Stimulated activated naive CD8-positive, alpha-beta T cell treated with anti-CD3 and anti-CD28 coated beads, Interleukin-15, Interleukin-2, amounts not matched to agents 100 U/mL and 50 U/mL, for 24 hours (primary cell): ENCODE data around the gene TMCC2.
"Not testable (repeated sequence)": the region's sequence is repeated elsewhere in the genome, so short reads cannot be mapped to it uniquely, and the experiment has no call there.

Source experiments
- ATAC-seq: fragments of 150-1000 bp; cut with Tn5 transposase; one replicate; pipeline ENCODE4 v1.10.0; 2021
- DNase-seq: peaks from one replicate; pipeline ENCODE4 v3.0.0; 2021

TMCC2 gene

DNA sequence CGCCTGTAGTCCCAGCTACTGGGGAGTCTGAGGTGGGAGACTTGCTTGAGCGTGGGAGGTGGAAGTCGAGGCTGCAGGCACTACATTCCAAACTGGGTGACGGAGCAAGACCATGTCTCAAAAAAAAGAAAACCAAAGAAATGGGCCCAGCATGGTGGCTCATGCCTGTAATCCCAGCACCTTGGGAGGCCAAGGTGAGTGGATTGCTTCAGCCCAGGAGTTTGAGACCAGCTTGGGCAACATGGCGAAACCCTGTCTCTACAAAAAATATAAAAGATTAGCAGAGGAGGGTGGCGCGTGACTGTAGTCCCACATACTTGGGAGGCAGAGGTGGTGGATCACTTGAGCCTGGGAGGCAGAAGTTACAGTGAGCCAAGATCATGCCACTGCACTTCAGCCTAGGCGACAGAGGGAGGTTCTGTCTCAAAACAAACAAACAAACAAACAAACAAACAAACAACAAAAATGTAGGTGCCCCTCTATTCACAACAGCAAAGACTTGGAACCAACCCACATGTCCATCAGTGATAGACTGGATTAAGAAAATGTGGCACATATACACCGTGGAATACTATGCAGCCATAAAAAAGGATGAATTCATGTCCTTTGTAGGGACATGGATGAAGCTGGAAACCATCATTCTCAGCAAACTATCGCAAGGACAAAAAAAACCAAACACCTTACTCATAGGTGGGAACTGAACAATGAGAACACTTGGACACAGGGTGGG is 53.1 kb downstream of the TMCC2 start:
- ATAC-seq, DNase-seq: not testable (repeated sequence)

DNA sequence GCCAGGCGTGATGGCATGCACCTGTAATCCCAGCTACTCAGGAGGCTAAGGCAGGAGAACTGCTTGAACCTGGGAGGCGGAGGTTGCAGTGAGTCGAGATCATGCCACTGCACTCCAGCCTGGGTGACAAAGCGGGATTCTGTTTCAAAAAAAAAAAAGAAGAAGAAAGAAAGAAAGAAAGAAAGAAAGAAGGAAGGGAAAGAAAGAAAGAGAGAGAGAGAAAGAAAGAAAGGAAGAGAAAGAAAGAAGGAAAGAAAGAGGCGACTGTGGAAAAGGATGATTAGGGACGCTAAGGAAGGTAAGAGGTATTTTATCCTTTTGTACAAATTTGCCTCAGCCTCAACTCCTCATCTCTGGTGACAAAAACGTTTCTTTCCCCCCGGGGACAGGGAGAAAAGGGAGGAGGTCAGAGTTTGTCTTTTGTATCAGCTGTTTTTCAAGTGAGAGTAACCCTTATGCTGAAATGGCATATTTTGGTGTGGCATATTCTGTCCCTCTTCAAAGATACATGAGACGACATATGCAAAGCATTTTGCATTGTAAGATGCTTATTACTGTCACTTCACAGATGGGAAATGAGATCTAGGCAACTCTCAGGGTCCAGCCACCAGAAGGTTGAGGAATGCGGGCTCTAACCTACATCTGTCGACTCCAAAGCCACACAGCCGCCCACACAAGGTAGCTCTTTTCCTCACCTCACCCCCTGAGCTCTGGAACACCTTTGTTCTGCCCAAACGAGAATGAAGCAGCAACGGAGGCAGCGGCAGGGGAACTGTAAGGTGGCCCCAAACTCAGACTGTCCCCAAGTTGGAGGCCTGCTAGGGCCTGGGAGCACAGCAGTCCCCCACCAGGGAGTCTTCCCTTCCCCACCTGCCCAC is 55.8 kb downstream of the TMCC2 start:
- DNase-seq (no peak), ATAC-seq (no peak)

DNA sequence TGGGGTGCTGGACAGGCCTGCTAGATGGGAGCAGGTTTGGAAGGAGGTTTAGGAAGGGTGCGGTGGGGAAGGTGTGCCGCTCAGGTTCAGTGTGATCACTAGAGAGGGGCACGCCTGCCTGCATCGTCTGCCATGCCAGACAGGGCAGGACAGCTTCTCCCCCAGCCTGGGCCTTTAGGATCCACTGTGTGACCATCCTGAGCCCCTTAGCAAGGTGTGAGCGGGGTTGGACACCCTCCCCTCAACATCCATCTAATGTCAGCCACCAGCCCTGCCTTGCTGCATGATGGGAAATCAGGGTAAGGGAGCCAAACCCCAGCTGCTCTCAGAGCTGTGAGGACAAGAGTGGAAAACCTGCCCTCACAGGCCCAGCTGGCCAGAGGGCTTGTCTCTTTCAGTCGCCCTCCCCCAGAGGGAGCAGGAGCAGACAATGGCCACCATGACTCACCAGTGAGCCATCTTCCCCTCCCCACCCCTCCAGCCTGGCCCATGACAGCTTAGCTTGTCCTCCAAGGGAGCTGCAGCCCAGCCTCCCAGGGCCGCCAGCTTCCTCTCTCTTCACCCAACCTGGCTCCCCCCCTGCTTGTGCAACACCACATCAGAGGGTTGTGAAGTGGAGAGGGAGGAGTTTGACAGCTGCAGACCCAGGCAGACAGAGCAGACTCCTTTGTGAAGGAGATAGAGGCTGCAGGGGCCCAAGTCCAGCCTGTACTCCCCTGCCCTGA is 56.8 kb downstream of the TMCC2 start:
- DNase-seq (peak; percentile 86), ATAC-seq (peak; percentile 76)

DNA sequence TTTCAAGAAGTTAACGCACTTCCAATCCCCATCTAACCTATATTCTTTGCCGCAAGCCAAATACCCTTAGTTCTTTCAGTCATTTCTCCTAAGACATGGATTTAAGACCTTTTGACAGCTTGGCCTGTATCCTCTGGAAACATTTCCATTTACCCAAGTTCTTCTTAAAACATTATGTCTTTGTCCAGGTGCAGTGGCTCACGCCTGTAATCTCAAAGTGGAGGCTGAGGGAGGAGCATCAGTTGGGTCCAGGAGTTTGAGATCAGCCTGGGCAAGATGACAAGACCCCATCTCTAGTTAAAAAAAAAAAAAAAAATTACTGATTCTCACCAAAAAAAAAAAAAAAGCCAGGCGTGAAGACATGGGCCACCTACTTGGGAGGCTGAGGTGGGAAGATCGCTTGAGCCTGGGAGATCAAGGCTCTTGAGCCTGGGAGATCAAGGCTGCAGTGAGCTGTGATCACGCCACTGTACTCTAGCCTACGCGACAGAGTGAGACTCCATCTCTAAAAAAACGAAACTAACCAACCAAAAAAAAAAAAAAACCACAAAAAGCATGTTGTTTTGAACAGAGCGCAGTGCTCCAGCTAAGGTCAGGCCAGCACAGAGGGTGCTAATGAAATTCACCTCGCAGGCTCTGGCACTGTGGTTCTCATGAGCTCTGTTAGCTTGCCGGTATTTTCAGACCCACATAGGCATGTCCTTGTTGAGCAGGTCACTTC is 57.8 kb downstream of the TMCC2 start:
- DNase-seq (peak; percentile 63), ATAC-seq (peak; percentile 56)

DNA sequence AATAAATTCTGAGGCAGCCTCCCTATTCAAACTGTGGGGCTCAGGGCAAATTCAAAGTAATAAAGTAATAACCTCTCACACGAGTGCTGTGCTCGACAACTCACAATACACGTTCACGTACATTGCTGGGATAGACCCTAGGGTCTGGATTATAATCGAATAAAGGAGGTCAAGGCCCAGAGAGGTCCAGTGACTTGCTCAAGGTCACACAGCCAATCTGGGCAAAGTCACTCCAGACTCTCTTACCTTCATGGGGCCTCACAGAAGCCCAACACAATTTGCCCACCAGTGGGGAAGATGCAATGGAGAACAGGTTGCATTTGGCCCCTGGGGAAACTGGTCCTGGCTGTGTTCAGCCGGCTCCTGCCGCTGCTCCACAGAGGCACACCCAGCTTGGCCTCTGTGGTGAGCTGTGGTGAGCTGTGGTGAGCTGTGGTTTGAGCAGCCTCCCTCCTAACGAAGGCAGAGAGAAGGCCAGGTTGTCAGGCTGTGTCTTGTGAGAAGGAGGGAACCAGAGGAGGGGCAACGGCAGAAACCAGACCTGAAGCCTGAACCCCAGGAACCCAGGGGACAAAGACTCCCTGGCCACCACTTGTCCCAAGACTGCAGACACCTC is 58.7 kb downstream of the TMCC2 start:
- peak; percentile 88 for DNase-seq
- peak; percentile 19 for ATAC-seq

DNA sequence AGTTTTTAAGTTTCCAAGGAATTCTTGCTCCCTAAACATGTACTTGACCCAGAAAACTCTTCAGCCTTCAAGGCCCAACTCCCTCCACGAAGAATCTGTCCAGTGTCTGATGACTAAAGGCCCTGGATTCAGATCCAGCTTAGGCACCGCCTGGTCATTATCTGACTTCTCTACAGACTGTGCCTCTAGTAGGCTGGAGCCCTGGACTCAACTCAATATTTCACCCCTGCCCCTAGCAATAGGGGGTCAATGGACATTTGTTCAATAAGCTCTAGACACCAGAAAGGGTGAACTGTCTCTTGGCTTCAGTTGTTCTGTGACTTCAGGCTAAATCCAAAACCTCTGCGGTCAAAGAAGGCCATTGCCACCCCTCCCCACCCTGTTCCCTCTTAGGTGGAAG is 59.3 kb downstream of the TMCC2 start:
- no peak for DNase-seq
- no peak for ATAC-seq

DNA sequence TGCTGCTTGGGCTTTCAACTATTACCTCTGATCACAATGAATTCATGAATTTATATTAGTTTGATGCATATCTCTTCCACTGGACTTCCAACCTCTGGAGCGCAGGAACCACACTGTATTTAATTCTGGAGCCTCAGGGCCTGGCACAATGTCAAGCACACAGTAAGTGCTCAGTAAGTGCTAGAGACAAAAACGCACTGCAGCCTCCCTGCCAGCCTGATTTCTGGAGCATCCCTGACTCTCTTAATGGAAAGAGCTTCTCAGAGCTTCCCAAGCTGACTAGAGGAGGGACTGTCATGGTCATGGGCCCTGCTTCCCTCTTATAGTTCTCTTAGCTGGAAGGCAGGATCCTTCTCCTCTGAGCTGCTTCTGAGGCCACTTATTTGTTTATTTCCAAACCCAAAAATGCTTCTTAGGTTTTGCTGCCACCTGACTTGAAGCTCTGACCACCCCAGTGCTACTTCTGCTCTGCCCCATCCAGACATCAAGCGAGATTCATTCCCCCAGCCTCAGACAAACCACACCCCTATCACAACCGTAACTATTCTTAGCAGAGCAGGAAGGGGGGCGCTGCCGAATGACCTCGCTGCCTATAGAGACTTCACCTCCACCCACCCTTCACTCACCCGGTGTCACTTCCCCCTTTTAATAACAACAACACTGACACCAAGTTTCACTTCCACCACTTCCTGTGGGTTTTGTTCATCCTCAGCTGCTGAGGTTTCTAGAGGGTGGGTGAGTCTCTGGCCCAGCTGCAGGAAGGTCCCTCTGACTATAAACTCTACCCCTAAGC is 60.2 kb downstream of the TMCC2 start:
- peak; percentile 81 for DNase-seq
- peak; percentile 81 for ATAC-seq

DNA sequence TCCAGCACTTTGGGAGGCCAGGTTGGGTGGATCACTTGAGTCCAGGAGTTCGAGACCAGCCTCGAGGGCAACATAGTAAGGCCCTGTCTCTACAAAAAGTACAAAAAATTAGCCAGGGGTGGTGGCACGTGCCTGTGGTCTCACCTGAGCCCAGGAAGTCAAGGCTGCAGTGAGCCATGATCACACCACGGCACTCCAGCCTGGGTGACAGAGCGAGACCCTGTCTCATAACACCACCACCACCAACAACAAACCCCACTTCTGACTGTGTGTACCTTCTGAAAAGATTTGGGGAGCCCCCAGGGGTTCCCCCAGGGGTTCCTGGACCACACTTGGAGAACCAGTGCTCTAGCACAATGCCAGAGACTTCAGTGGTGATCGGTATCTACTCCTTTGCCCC is 63.9 kb downstream of the TMCC2 start:
- ATAC-seq (no peak), DNase-seq (peak; percentile 27)

DNA sequence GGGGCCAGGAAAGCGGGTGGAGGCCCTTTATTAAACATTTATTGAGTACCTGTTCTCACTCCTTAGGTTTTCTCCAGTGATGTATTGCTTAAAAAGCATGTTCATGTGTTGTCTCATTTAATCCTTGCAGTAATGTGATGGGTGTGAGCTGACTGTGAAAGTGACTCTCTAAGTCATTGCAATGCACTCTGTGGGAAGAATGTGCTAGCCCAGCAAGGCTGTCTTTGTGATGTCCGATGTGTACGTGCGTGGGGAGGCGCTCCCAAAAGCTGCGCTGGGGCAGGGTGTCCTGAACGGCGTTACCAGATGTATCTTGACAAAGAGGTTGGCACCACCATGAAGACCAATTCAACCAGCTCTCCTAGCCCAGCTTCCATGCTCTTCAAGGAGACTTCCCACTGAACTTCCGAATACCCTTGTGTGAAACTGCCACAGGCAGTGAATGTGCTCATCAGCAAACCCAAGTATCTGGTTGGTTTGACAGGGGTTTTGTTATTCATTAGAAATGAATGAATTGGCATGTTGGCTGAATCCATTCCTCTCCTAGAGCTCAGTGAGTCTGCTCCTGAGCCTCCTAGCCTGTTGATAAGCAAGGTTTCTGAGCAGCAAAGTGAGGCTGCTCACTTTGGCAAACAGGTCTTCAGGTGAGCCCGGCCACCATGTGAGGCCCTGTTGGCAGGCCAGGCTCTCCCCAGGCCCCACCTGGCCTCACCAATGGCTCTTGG is 65.8 kb downstream of the TMCC2 start:
- DNase-seq (no peak), ATAC-seq (no peak)

DNA sequence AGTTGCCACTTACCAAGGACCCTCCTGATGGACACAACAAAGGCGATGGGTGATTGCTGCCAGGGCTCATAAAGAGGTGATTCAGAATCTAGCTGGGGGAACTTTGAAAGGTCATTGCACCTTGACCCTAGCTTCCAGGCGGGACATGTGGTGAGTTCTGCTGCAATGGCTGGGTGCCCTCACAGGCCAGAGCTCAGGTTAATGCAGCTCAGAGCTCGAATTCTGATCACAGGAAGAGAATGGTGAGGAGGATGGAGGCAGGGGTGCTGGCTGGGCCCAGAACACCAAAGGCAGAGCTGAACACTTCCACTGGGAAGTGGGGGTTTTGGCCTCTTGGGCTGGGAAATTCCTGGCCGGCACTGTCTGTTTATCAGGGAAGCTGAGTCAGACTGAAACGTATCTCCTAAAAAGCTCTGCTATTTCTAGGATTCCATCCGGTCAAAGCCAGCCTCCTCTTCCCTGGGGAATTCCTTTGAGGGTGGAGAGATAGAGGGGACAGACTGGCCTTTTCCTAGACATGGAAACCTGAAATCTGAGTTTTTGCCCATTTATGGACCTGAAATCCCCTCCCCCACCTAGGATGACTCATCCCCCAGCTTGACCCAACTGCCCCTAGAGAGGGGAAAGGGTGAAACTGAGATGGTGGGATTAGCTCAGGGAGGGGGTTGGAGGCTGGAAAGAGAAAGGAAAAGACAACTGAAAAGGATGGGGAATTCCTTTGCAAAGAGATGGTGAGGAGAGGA is 66.6 kb downstream of the TMCC2 start:
- ATAC-seq, result peak; percentile 13
- DNase-seq, result no peak

DNA sequence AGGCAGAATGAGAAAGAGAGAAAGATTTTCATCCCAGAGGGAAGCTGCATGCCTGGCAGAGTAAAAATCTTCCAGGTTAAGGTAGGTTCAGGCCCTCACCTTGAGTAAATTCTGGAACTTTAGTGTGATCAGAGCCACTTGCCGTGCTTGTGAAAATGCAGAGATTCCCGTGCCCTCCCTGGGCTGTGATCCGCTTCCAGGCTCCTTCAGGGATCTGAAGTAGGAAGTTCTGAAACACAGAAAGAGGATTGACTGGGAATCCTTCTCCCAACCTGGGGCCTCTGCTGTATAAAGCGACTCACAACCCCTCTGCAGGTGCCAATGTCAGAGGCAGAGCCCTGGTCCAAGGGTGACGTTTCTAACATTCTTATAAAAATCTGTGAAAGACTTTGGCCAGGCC is 67.2 kb downstream of the TMCC2 start:
- DNase-seq (no peak), ATAC-seq (no peak)

DNA sequence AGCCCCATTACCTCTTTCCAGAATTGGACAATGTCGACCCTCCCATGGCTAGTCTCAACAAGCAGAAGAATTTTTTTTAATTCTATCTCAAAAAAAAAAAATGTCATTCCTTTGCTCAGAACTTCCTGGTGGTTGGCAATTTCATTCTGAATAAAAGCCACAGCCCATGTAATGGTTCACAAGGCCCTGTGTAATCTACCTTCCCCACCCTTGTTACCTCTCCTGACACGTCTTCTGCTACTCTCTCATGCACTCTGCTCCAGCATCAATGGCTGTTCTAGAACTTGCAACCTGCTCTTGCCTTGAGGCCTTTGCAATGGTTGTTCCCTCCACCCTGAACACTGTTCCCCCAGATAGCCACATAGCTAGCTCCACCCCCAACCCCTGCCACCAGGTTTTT is 68.4 kb downstream of the TMCC2 start:
- DNase-seq (no peak), ATAC-seq (no peak)

DNA sequence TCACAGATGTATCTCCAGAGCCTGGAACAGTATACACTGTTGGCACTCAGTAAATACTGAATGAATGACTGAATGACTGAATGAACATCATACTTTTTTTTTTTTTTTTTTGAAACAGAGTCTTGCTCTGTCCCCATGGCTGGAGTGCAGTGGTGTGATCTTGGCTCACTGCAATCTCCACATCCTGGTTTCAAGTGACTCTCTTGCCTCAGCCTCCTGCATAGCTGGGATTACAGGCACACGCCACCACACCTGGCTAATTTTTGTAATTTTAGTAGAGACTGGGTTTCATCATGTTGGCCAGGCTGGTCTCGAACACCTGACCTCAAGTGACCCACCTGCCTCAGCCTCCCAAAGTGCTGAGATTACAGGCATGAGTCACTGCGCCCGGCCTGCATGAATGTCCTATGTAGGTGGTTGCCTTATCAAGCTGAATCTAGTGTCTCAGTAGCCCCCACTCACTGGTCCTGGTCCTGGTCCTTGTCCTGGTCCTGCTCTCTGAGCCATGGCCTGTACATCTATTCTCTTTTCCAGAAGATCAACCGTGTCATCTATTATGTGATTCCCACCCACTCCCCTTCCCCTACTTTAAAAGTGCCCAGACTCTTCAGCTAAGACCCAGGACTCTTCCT is 69.9 kb downstream of the TMCC2 start:
- DNase-seq, ATAC-seq: not testable (repeated sequence)

DNA sequence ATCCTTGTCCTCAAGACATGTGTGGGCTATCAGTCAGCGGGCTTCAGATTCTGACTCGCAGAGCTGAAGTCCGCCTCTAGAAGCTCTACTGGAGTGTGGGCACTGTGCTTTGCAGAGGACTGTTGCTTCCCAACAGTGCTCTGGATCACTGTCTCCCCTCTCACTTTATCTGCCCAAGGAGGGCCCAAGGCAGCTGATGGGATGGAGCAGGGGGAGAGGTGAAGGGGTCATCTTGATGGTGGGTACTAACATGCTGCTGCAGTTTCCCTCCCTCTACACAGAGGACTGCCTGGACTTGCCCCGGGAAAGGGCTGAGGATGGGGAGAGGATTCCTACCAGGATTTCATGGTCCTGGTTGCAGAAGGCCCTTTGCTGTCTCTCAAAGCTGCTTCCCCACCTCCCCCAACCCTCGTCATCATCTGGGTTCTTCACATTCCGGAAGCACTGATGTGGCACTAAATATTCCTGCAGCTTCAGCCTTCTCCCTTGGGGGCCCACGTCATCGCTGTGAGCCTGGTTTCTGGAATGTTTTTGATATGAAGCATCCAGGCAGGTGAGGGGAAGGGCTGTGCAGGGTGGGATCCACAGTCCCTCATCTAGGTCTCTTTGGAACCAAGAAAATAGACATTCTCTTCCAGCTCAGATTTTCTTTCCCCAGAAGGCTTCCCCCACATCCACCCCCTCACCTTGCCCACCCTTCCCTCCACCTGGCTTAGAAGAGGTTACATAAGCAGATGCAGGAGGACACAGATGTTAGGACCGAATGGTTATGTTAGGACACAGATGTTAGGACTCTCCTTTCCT is 70.6 kb downstream of the TMCC2 start:
- no peak for DNase-seq

DNA sequence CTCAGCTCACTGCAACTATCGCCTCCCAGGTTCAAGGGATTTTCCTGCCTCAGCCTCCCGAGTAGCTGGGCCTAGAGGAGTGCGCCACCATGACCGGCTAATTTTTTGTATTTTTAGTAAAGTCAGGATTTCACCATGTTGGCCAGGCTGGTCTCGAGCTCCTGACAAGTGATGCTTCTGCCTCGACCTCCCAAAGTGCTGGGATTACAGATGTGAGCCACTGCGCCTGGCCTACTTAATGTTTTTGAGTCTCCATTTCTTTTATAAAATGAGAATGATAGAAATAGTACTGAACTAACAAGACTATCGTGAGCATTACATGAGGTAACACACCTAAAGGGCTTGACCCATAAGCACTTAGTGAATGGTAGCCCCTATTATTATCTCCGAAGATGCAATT is 72.4 kb downstream of the TMCC2 start:
- DNase-seq, result no peak
- no peak for ATAC-seq

More for the DNA sequence above, 70.6 kb downstream of the TMCC2 start:
- ATAC-seq, result no peak

DNA sequence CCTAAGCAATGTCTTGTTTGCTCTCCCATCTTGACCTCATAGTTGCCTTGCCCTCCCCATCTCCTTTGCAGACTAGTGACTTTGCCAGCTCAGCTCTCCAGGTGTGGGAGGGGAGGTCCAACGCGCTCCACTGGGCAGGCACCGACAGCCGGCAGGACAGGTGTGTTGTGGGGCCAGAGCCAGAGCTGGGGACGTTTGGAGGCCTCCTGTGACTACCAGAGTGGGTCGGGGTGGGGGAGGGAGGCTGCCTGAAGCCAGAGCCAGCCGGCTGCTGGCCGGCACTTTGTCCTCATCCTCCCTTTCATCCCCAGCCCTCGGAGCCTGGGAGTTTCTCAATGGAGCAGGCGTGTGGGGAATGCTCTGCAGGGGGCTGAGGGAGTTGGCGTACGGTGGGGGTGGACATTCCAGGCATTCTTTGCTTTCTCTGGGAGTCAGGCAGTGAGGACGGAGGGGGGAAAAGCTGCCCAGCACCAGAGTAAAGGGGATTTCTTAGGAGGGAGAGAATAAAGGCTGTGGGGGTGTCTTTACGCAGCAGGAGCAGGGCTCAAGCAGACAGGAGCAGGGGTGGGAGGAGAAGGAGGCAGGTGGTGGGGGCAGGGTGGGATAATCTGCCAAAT is 73.6 kb downstream of the TMCC2 start:
- DNase-seq, result no peak
- ATAC-seq, result no peak

DNA sequence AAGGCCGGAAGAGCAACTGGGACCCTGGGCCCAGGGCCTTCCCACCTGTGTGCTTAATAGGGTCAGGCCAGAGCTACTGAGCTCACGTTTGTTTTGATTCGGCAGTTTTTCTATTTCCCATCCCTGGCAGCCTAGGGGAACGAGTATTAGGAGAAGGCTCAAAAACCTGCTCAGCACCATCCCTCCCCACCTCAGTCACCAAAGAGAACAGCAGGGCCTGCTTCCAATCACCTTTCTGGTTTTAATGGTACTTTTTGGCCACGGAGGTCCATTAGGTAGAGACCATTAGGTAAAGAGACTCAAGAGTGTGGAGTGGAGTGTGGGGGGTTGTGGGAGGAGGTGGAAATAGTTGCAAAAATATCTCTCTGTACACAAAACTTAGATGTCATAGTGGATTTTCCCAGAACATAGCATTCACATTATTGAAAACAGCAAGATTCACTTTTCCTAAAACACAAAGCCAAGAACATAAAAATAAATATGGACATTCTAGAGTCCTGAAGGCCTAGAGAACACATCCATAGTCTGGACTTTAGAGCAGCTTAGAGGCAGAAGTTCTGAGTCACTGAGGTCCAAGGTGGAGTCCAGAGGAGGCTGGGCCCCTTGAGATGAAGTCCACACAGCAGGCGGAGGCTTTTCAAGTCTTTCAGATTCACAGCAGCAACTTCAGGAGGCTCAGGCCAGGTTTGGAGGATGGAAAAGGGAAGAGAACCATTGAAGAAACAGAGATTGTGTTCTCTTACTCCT is 74.3 kb downstream of the TMCC2 start:
- ATAC-seq, result no peak
- no peak for DNase-seq
